ENCODE measurements around the gene WBP1. TPM values are rescaled to one million over a fixed set of nuclear protein-coding genes. Genes with fewer than 3 reads are reported as not detected.

WBP1 gene
- polyA plus RNA-seq, 2 of the 4 experiments (the other 2 are of a cell fraction): 59.0 to 62.6 TPM

GRCh38 chr2:74457129-74457548, 1.1 kb upstream of the WBP1 start:
- Histone ChIP-seq H3K9me3 (no peaks in the 10 kb centered on the region), H3K4me3 (peak overlapping the region; percentile 70), H3K4me1 (peaks cover 25% of the 10 kb centered on the region), H3K4me2 (peak overlapping the region; percentile 85), H3K27ac (peak overlapping the region; percentile 87 to 92)
- ATAC-seq: peak; percentile 11; a peak in 4 of 6 replicates
- WGBS (ENCODE audit: missing lambda C conversion rate): 19% methylated on average over 11 of the region's 27 CpGs
- TF ChIP-seq RAD21 (conservative IDR thresholded peaks at IDR 0.05 in 1 of 2, IDR thresholded peaks at IDR 0.05 in 1 of 2): no peak
- no peak for TF ChIP-seq MAZ (IDR thresholded peaks at IDR 0.05; ENCODE audit: borderline replicate concordance, low read depth, low read length)
- TF ChIP-seq NR3C1 (IDR thresholded peaks at IDR 0.05): no peak
- TF ChIP-seq KDM1A (IDR thresholded peaks at IDR 0.05; ENCODE audit: low read depth): no peak
- no peak for TF ChIP-seq CBX2 (IDR thresholded peaks at IDR 0.05; ENCODE audit: borderline replicate concordance, low read depth)
- no peak for TF ChIP-seq HES2 (IDR thresholded peaks at IDR 0.05)
- no peak for TF ChIP-seq RNF2 (IDR thresholded peaks at IDR 0.05; ENCODE audit: borderline replicate concordance, low read depth)
- TF ChIP-seq ATOH8 (CRISPR knock-in tag; IDR thresholded peaks at IDR 0.05; ENCODE audit: low read depth): no peak
- no peak for TF ChIP-seq TP53 (CRISPR knock-in tag; IDR thresholded peaks at IDR 0.05)
- no peak for TF ChIP-seq POLR2AphosphoS2 (conservative IDR thresholded peaks at IDR 0.05; ENCODE audit: low read length)
- no peak for TF ChIP-seq HEYL (CRISPR knock-in tag; IDR thresholded peaks at IDR 0.05)
- no peak for TF ChIP-seq EHMT2 (IDR thresholded peaks at IDR 0.05; ENCODE audit: low read depth)
- TF ChIP-seq EHF (CRISPR knock-in tag; IDR thresholded peaks at IDR 0.05): no peak
- no peak for TF ChIP-seq FOSB (CRISPR knock-in tag; IDR thresholded peaks at IDR 0.05)
- TF ChIP-seq RCOR1 (IDR thresholded peaks at IDR 0.05; ENCODE audit: low read depth, low read length): no peak
- no peak for TF ChIP-seq ZFP36 (IDR thresholded peaks at IDR 0.05; ENCODE audit: borderline replicate concordance, partially characterized antibody)
- no peak for TF ChIP-seq FOSL2 (IDR thresholded peaks at IDR 0.05)
- TF ChIP-seq FOSL2 (CRISPR knock-in tag; IDR thresholded peaks at IDR 0.05): no peak
- no peak for TF ChIP-seq JUN (IDR thresholded peaks at IDR 0.05)
- no peak for FAIRE-seq
- ChIA-PET POLR2A (interaction anchor here (1.5 to 3.3 kb wide), 5 partner anchors 15 to 132 kb away, joined by 3 to 37 read pairs (median 15); partner anchors contain the start of genes AUP1, CCDC142, HTRA2 and MRPL53), CTCF (interaction anchor here (0.8 to 3.7 kb wide), 8 partner anchors 9 to 132 kb away, joined by 3 to 20 read pairs (median 4); partner anchors contain the start of gene MOGS)
- DNase-seq (ENCODE audit: low read depth in 1 of 2, low spot score in 1 of 2): no peak

GRCh38 chr2:74457549-74458131, 598 bp upstream of the WBP1 start:
- DNase-seq (ENCODE audit: low read depth in 1 of 2, low spot score in 1 of 2): peak; percentile 53 to 74
- WGBS (ENCODE audit: missing lambda C conversion rate): 2% methylated on average over 27 of the region's 46 CpGs
- peak; percentile 56; the same call in 1 of the 2 replicates for TF ChIP-seq KDM5A (IDR thresholded peaks at IDR 0.05)
- TF ChIP-seq RAD21 (conservative IDR thresholded peaks at IDR 0.05 in 1 of 2, IDR thresholded peaks at IDR 0.05 in 1 of 2): 0 out of 5 replicates have a peak, but pooled peaks of 1 of the 2 experiments have one; percentile 16
- no peak for TF ChIP-seq NPAS2 (CRISPR knock-in tag; IDR thresholded peaks at IDR 0.05; ENCODE audit: borderline replicate concordance)
- no peak for TF ChIP-seq REST (IDR thresholded peaks at IDR 0.05)
- TF ChIP-seq TP53 (CRISPR knock-in tag; IDR thresholded peaks at IDR 0.05): peak; percentile 85
- TF ChIP-seq JUN (IDR thresholded peaks at IDR 0.05): peak; percentile 56 to 73; a peak in 3 of 5 replicates
- TF ChIP-seq HMGXB4 (CRISPR knock-in tag; IDR thresholded peaks at IDR 0.05; ENCODE audit: borderline replicate concordance): peak; percentile 71; the same call in 1 of the 2 replicates
- TF ChIP-seq HDAC2 (IDR thresholded peaks at IDR 0.05): peak; percentile 55; the same call in 1 of the 2 replicates
- no peak for TF ChIP-seq MYC (IDR thresholded peaks at IDR 0.05; ENCODE audit: borderline replicate concordance, low read length)
- peak; percentile 83 for TF ChIP-seq PHF8 (IDR thresholded peaks at IDR 0.05; ENCODE audit: borderline replicate concordance, low read depth)
- TF ChIP-seq MAZ (IDR thresholded peaks at IDR 0.05; ENCODE audit: borderline replicate concordance, low read depth, low read length): no peak
- TF ChIP-seq E2F6 (IDR thresholded peaks at IDR 0.05; ENCODE audit: borderline replicate concordance, low read depth): peak; percentile 4; the same call in 1 of the 2 replicates
- peak; percentile 33; the same call in 1 of the 2 replicates for TF ChIP-seq RNF2 (IDR thresholded peaks at IDR 0.05; ENCODE audit: borderline replicate concordance, low read depth)
- TF ChIP-seq HOXA7 (CRISPR knock-in tag; IDR thresholded peaks at IDR 0.05): 0 out of 2 replicates have a peak, but pooled peaks have one; percentile 27

More at GRCh38 chr2:74457549-74458131, 598 bp upstream of the WBP1 start:
- CTCF ChIA-PET: interaction anchor here (1.3 to 3.7 kb wide), 6 partner anchors 8 to 130 kb away, joined by 5 to 20 read pairs (median 7); partner anchors contain the start of genes CCDC142, MOGS and TTC31
- H3K4me2 ChIP-seq: peak overlapping the region; percentile 85
- POLR2A ChIA-PET: interaction anchor here (0.6 to 3.3 kb wide), 12 partner anchors 11 to 721 kb away, joined by 3 to 37 read pairs (median 6); partner anchors contain the start of genes AUP1, C2orf81, CCDC142 and HTRA2
- ATAC-seq (peak; percentile 40 to 47), FAIRE-seq (no peak)
- peaks cover 25% of the 10 kb centered on the region for H3K4me1 ChIP-seq
- no peaks in the 10 kb centered on the region for H3K9me3 ChIP-seq
- H3K4me3 ChIP-seq: peak overlapping the region; percentile 70
- peak overlapping the region; percentile 87 to 92 for H3K27ac ChIP-seq
